K562 (cell line): ENCODE data around the gene MBNL1. TPM values are rescaled to one million over a fixed set of nuclear protein-coding genes. Genes with fewer than 3 reads are reported as not detected.

Source experiments
- ATAC-seq: fragments of 200-7000 bp; cut with Tn5 transposase; 3 replicates; pipeline ENCODE4 v1.9.1; 2020; ENCODE audit warnings: moderate library complexity
- BruUV-seq: library from RNA; stranded (reverse); fragments of 400-500 nt; replicated peaks from 2 replicates; lab custom pipeline; 2021; lab: Mats Ljungman, UMichigan
- CTCF ChIA-PET: fragments of 300-600 bp; formaldehyde crosslinking; extraction: SDS; loops from one replicate; lab custom pipeline; 2021; ENCODE audit warnings: low intra/inter-chr PET ratio; lab: Yijun Ruan, JAX
- POLR2A ChIA-PET: fragments of 300-600, 350-650 bp; sonication (Branson Sonifier 250); formaldehyde crosslinking; extraction: SDS; loops from one replicate; lab custom pipeline; 2021; ENCODE audit warnings: antibody characterized with exemption, inconsistent platforms; lab: Yijun Ruan, JAX
- DNase-seq, 4 experiments: peaks; one replicate each; pipeline versions ENCODE4 v3.0.0 to v3.0.0-alpha.2; 2011 to 2018; ENCODE audit warnings: low spot score in 3 of 4, mixed read lengths in 3 of 4; ENCODE audit errors: extremely low read depth in 1 of 4
- FAIRE-seq: peaks from 2 replicates; lab custom pipeline; 2011; peaks lifted over from hg19 to GRCh38; lab: Jason Lieb, UNC
- H2AFZ ChIP-seq: 2 replicates; pipeline ENCODE4 v1.6.0; 2011; ENCODE audit warnings: low read depth, low read length, control low read depth, inconsistent platforms
- H3K27ac ChIP-seq: fragments of 200-600 bp; 3 replicates; pipeline ENCODE4 v1.8.0; 2011; ENCODE audit warnings: low read depth, mild to moderate bottlenecking, control low read depth, inconsistent platforms, low read length, moderate library complexity, mixed read lengths; ENCODE audit errors: extremely low read depth
- H3K27me3 ChIP-seq, 2 experiments: fragments of 300-600 bp in 1 of 2; 2 replicates in 1 of 2; 3 replicates in 1 of 2; pipeline versions ENCODE4 v1.6.0 to v1.8.0; 2011; ENCODE audit warnings: inconsistent platforms in 2 of 2, low read length in 2 of 2, mild to moderate bottlenecking in 1 of 2, mixed read lengths in 1 of 2, moderate library complexity in 1 of 2; ENCODE audit not compliant: control insufficient read depth in 2 of 2, insufficient read depth in 2 of 2
- H3K36me3 ChIP-seq: fragments of 300-600 bp; 3 replicates; pipeline ENCODE4 v1.8.0; 2011; ENCODE audit warnings: mild to moderate bottlenecking, low read length, inconsistent platforms; ENCODE audit not compliant: control insufficient read depth, insufficient read depth
- H3K4me1 ChIP-seq, 2 experiments: fragments of 200-600 bp in 1 of 2; replicated peaks in 1 of 2; 2 replicates in 1 of 2; 3 replicates in 1 of 2; pipeline versions ENCODE4 v1.5.1 to v1.8.0; 2011; ENCODE audit warnings: inconsistent platforms in 2 of 2, low read length in 2 of 2, mild to moderate bottlenecking in 1 of 2, mixed read lengths in 1 of 2, moderate library complexity in 1 of 2; ENCODE audit not compliant: control insufficient read depth in 2 of 2, insufficient read depth in 2 of 2
- H3K4me2 ChIP-seq: 2 replicates; pipeline ENCODE4 v1.6.1; 2011; ENCODE audit warnings: low read length, control low read depth, inconsistent platforms, mixed read lengths; ENCODE audit not compliant: insufficient read depth
- H3K4me3 ChIP-seq: fragments of 200-600 bp; sonication (generic), shearing (Covaris generic); 2 replicates; pipeline ENCODE4 v1.5.1; 2016; ENCODE audit warnings: control low read depth, inconsistent platforms
- H3K79me2 ChIP-seq: fragments of 200-600 bp; 3 replicates; pipeline ENCODE4 v1.8.0; 2011; ENCODE audit warnings: low read length, inconsistent platforms; ENCODE audit not compliant: control insufficient read depth, insufficient read depth
- H3K9ac ChIP-seq, 2 experiments: 2 replicates each; pipeline versions ENCODE4 v1.6.0 to v1.6.1; 2011; ENCODE audit warnings: low read depth in 2 of 2, low read length in 2 of 2, control low read depth in 1 of 2, inconsistent platforms in 1 of 2, mild to moderate bottlenecking in 1 of 2, mixed read lengths in 1 of 2; ENCODE audit not compliant: insufficient read depth in 1 of 2
- H3K9me1 ChIP-seq: one replicate; pipeline ENCODE4 v1.6.0; 2011; ENCODE audit warnings: inconsistent platforms, mild to moderate bottlenecking, low read length, moderate library complexity; ENCODE audit not compliant: control insufficient read depth, insufficient read depth
- H3K9me3 ChIP-seq: replicated peaks from 2 replicates; pipeline ENCODE4 v1.5.1; 2011; ENCODE audit warnings: low read depth, low read length, inconsistent platforms; ENCODE audit not compliant: control insufficient read depth, insufficient read depth
- H4K20me1 ChIP-seq: replicated peaks from 2 replicates; pipeline ENCODE4 v1.6.1; 2011; ENCODE audit warnings: low read length, inconsistent platforms, mixed read lengths; ENCODE audit not compliant: control insufficient read depth, insufficient read depth
- BACH1 ChIP-seq: fragments of 200-800 bp; sonication (Bioruptor generic); IDR thresholded peaks from 2 replicates; pipeline ENCODE4 v1.6.1; 2016; ENCODE audit warnings: missing genetic modification characterization, missing compliant biosample characterization
- FOXM1 ChIP-seq, 2 experiments: fragments of 450-650 bp in 1 of 2; sonication (generic) in 1 of 2; formaldehyde crosslinking in 1 of 2; IDR thresholded peaks; 2 replicates each; pipeline versions ENCODE4 v1.6.1 to v1.9.0; 2017 to 2022; ENCODE audit warnings: low read depth in 2 of 2, mild to moderate bottlenecking in 2 of 2, missing genetic modification reagents in 1 of 2, moderate library complexity in 1 of 2
- NFIC ChIP-seq: fragments of 450-650 bp; IDR thresholded peaks from 2 replicates; pipeline ENCODE4 v1.6.1; 2017; ENCODE audit warnings: mild to moderate bottlenecking, inconsistent platforms
- RBM34 ChIP-seq: fragments of 200-400 bp; formaldehyde crosslinking; IDR thresholded peaks from 2 replicates; pipeline ENCODE4 v1.6.1; 2018; ENCODE audit warnings: low read length, borderline replicate concordance; ENCODE audit not compliant: insufficient read depth
- SMAD2 ChIP-seq: fragments of 150-350 bp; IDR thresholded peaks from 2 replicates; pipeline ENCODE4 v1.6.1; 2014; ENCODE audit warnings: low read depth, mild to moderate bottlenecking, low read length
- TBL1XR1 ChIP-seq, 2 experiments: IDR thresholded peaks; 2 replicates each; pipeline ENCODE4 v1.6.1; 2012; ENCODE audit warnings: improper control_type of control experiment in 2 of 2, low read length in 2 of 2, mild to moderate bottlenecking in 1 of 2
- ZNF311 ChIP-seq: fragments of 250-450 bp; sonication (Bioruptor Pico); IDR thresholded peaks from 2 replicates; pipeline ENCODE4 v1.4.0; 2020; ENCODE audit warnings: mild to moderate bottlenecking, moderate library complexity
- ZNF316 ChIP-seq: fragments of 450-650 bp; IDR thresholded peaks from 2 replicates; pipeline ENCODE4 v1.6.1; 2016
- ZNF436 ChIP-seq: fragments of 250-450, 450-650 bp; sonication (Bioruptor Pico); formaldehyde crosslinking; IDR thresholded peaks from 2 replicates; pipeline ENCODE4 v1.7.0; 2020; ENCODE audit warnings: mild to moderate bottlenecking
- WGBS: fragments of 100-300 bp; shearing (Covaris generic); methylation state at CpG from one replicate; pipeline ENCODE4 v1.1.6; 2016; ENCODE audit warnings: low coverage, mixed read lengths; ENCODE audit not compliant: insufficient coverage; ENCODE audit errors: missing lambda C conversion rate; 5-methylcytosine and 5-hydroxymethylcytosine counted together
- in situ Hi-C: fragments of 300-500 bp; cut with MboI; formaldehyde crosslinking; loops from 4 replicates; pipeline ENCODE4 v1.15.0; 2018; ENCODE audit warnings: inconsistent platforms, mixed read lengths
- intact Hi-C: fragments of 100-400 bp; cut with micrococcal nuclease; formaldehyde crosslinking; loops from 2 replicates; pipeline ENCODE4 v1.14.2; 2022
- polyA plus RNA-seq, 8 experiments: library from polyadenylated mRNA; depleted of rRNA in 4 of 8; stranded (reverse) in 5 of 8; unstranded in 3 of 8; fragments of >200 nt; fragmentation: Nextera tagmentation in 2 of 8; fragmentation: Illumina TruSeq in 1 of 8; extraction: Ambion mirVana in 2 of 8; extraction: Trizol in 1 of 8; gene quantifications; 2 replicates each; pipeline versions ENCODE4 v1.2.1 to v1.2.3, GENCODE V29; 2011 to 2014; ENCODE audit warnings: inconsistent platforms in 1 of 8, missing spikeins in 1 of 8
- total RNA-seq, 7 experiments: library from RNA; depleted of rRNA in 6 of 7; stranded (reverse); fragments of >200 nt in 6 of 7; fragmentation: Illumina TruSeq in 2 of 7; extraction: Trizol in 2 of 7; gene quantifications; 2 replicates each; pipeline versions ENCODE4 v1.2.1 to v1.2.3, GENCODE V29; 2011 to 2021; ENCODE audit warnings: low replicate concordance in 1 of 7

Gene MBNL1
- total and polyA plus RNA-seq, 9 of the 15 experiments (the other 6 are each of a cell fraction or from before 2014, with no cell fraction given) = 70.3 to 243 (median 220) TPM

GRCh38 chr3:152253514-152253913, 15.2 kb upstream of the MBNL1 start:
- Histone ChIP-seq H3K9me1 (no peaks in the 10 kb centered on the region), H3K9me3 (peaks cover 3% of the 10 kb centered on the region; the same call in 1 of the 2 replicates), H4K20me1 (no peaks in the 10 kb centered on the region), H3K4me1 (peaks cover 3 to 16% of the 10 kb centered on the region in 2 experiments), H3K27ac (no peak overlapping the region), H2AFZ (no peak overlapping the region), H3K4me3 (no peak overlapping the region), H3K9ac (no peak overlapping the region), H3K4me2 (no peak overlapping the region), H3K27me3 (no peaks in the 10 kb centered on the region), H3K36me3 (no peaks in the 10 kb centered on the region), H3K79me2 (peaks cover 74% of the 10 kb centered on the region)
- ChIA-PET CTCF (no interaction called here), POLR2A (no interaction called here)
- FAIRE-seq (no peak), DNase-seq (no peak), ATAC-seq (no peak)
- BruUV-seq = no TSS peak
- 79% methylated on average over 1 of the region's 1 CpG for WGBS
- TF ChIP-seq SMAD2 (no peak), TBL1XR1 (IDR thresholded peaks at IDR 0.05; ENCODE audit: low read length in 2 of 2) (no peak), ZNF316 (0 out of 2 replicates have a peak, but pooled peaks have one; percentile 8), BACH1 (no peak), FOXM1 (IDR thresholded peaks at IDR 0.05; ENCODE audit: low read depth) (no peak), FOXM1 (CRISPR knock-in tag; IDR thresholded peaks at IDR 0.05; ENCODE audit: low read depth) (no peak), RBM34 (no peak), NFIC (no peak), ZNF311 (CRISPR knock-in tag) (no peak), ZNF436 (no peak)
- in situ Hi-C loops = no loop called here
- intact Hi-C loops = no loop called here
